Ascending aorta (tissue), 2 donors: ENCODE data around the gene FTSJ1. TPM values are rescaled to one million over a fixed set of nuclear protein-coding genes. Genes with fewer than 3 reads are reported as not detected.
A peak's percentile ranks its signal among the peaks of the same experiment; 100 is the strongest.

Experiments
- DNase-seq, 2 donors: peaks; one replicate each; pipeline ENCODE4 v3.0.0-alpha.2; 2019; ENCODE audit warnings: low spot score in 2 of 2
- H3K27ac ChIP-seq, 2 donors: fragments of 200-600 bp; sonication (generic); one replicate each; pipeline ENCODE4 v1.5.1; 2016 to 2017; ENCODE audit warnings: mild to moderate bottlenecking in 1 of 2
- H3K27me3 ChIP-seq: fragments of 200-600 bp; sonication (generic); one replicate; pipeline ENCODE4 v1.5.1; 2017
- H3K36me3 ChIP-seq, 2 donors: fragments of 200-600 bp; sonication (generic); one replicate each; pipeline ENCODE4 v1.5.1; 2016
- H3K4me1 ChIP-seq, 2 donors: fragments of 200-600 bp; sonication (generic); one replicate each; pipeline ENCODE4 v1.5.1; 2016 to 2017; ENCODE audit warnings: mild to moderate bottlenecking in 1 of 2
- H3K4me3 ChIP-seq, 2 donors: fragments of 200-600 bp; sonication (generic); one replicate each; pipeline ENCODE4 v1.5.1; 2016 to 2017; ENCODE audit warnings: mild to moderate bottlenecking in 1 of 2
- H3K9me3 ChIP-seq, 2 donors: fragments of 200-600 bp; sonication (generic); one replicate each; pipeline ENCODE4 v1.5.1; 2016
- intact Hi-C: fragments of 100-400 bp; cut with DNase I; formaldehyde crosslinking; loops from one replicate; pipeline ENCODE4 v1.15.1; 2023
- total RNA-seq: library from RNA; depleted of rRNA; stranded (reverse); fragments of >200 nt; gene quantifications from one replicate; pipeline ENCODE4 v1.1.0, GENCODE V29; 2016
- TF ChIP-seq, protein P1 (sequence below), 3 experiments: fragments of 200-600 bp in 2 of 3; fragments of 450-650 bp in 1 of 3; sonication (generic) in 2 of 3; IDR thresholded peaks; one replicate each; pipeline ENCODE4 v1.5.1; 2016 to 2019; ENCODE audit warnings: antibody characterized with exemption in 3 of 3, mild to moderate bottlenecking in 1 of 3, moderate library complexity in 1 of 3

FTSJ1 gene
- total RNA-seq, 1 donor from 2014 or later: 159 TPM

DNA sequence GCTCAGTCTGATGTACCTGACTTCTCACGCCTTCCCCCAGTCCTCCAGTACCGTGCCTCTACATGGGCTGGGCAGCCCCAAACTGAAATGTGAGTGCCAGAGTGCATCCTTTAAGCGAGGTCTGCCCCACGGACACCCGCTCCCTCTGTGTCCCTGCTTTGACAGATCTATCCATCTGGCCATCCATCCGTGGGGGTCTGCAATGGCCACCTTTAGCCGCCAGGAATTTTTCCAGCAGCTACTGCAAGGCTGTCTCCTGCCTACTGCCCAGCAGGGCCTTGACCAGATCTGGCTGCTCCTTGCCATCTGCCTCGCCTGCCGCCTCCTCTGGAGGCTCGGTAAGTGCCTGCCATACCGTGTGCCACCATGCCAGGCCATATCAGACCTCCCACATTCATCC is 33.6 kb downstream of the FTSJ1 start:
- H3K27ac ChIP-seq: no peak overlapping the region

GRCh38 chrX:48511560-48511959 is 35.6 kb downstream of the FTSJ1 start:
- Histone ChIP-seq H3K4me1 (peaks cover 0 to 3% of the 10 kb centered on the region in 2 donors), H3K36me3 (peaks cover 4 to 5% of the 10 kb centered on the region in 2 donors), H3K9me3 (no peaks in the 10 kb centered on the region), H3K4me3 (no peak overlapping the region), H3K27ac (no peak overlapping the region), H3K27me3 (no peaks in the 10 kb centered on the region)
- DNase-seq: no peak
- TF ChIP-seq, protein P1, sequence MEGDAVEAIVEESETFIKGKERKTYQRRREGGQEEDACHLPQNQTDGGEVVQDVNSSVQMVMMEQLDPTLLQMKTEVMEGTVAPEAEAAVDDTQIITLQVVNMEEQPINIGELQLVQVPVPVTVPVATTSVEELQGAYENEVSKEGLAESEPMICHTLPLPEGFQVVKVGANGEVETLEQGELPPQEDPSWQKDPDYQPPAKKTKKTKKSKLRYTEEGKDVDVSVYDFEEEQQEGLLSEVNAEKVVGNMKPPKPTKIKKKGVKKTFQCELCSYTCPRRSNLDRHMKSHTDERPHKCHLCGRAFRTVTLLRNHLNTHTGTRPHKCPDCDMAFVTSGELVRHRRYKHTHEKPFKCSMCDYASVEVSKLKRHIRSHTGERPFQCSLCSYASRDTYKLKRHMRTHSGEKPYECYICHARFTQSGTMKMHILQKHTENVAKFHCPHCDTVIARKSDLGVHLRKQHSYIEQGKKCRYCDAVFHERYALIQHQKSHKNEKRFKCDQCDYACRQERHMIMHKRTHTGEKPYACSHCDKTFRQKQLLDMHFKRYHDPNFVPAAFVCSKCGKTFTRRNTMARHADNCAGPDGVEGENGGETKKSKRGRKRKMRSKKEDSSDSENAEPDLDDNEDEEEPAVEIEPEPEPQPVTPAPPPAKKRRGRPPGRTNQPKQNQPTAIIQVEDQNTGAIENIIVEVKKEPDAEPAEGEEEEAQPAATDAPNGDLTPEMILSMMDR (IDR thresholded peaks at IDR 0.05): peak in 1 of 3 experiments; percentile 13
- intact Hi-C loops: no loop called here

More for the DNA sequence above, 33.6 kb downstream of the FTSJ1 start:
- intact Hi-C loops: loop anchor here (2.0 kb wide), 2 partner anchors 33 to 65 kb away; partner anchors contain the start of genes FTSJ1 and RBM3
- TF ChIP-seq, protein P1 (IDR thresholded peaks at IDR 0.05): no peak
- H3K9me3 ChIP-seq: no peaks in the 10 kb centered on the region
- no peak for DNase-seq
- peak overlapping the region; percentile 63 to 69 for H3K4me3 ChIP-seq
- no peaks in the 10 kb centered on the region for H3K27me3 ChIP-seq
- H3K4me1 ChIP-seq: peaks cover 0 to 3% of the 10 kb centered on the region in 2 donors
- H3K36me3 ChIP-seq: no peaks in the 10 kb centered on the region

DNA sequence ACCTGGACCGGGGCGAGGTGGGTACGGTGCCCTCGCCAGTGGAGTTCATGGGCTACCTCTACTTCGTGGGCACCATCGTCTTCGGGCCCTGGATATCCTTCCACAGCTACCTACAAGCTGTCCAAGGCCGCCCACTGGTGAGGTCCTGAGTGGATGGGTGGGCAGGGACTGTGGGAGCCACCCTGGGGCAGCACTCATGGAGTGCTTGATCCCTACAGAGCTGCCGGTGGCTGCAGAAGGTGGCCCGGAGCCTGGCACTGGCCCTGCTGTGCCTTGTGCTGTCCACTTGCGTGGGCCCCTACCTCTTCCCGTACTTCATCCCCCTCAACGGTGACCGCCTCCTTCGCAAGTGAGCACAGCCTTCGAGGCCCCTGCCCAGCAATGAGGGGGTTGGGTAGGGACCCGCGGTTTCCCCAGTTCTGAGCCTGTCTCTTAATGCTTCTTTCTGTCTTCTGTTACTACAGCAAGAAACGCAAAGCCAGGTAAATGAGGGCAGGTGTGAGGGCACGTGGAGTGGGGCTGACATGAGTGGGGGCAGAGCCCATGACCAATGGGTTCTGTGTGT is 36.5 kb downstream of the FTSJ1 start:
- TF ChIP-seq, protein P1 (IDR thresholded peaks at IDR 0.05): no peak
- peaks cover 0 to 3% of the 10 kb centered on the region in 2 donors for H3K4me1 ChIP-seq
- no peak for DNase-seq
- no peak overlapping the region for H3K4me3 ChIP-seq
- H3K27ac ChIP-seq: no peak overlapping the region
- H3K27me3 ChIP-seq: no peaks in the 10 kb centered on the region
- H3K9me3 ChIP-seq: no peaks in the 10 kb centered on the region
- peaks cover 5 to 6% of the 10 kb centered on the region in 2 donors for H3K36me3 ChIP-seq
- intact Hi-C loops: no loop called here

GRCh38 chrX:48513670-48514069 is 37.7 kb downstream of the FTSJ1 start:
- intact Hi-C loops: no loop called here
- H3K4me1 ChIP-seq: peaks cover 0 to 3% of the 10 kb centered on the region in 2 donors
- H3K4me3 ChIP-seq: no peak overlapping the region
- H3K9me3 ChIP-seq: no peaks in the 10 kb centered on the region
- peaks cover 5 to 6% of the 10 kb centered on the region in 2 donors for H3K36me3 ChIP-seq
- H3K27me3 ChIP-seq: no peaks in the 10 kb centered on the region
- H3K27ac ChIP-seq: no peak overlapping the region
- DNase-seq: no peak
- TF ChIP-seq, protein P1 (IDR thresholded peaks at IDR 0.05): no peak

DNA sequence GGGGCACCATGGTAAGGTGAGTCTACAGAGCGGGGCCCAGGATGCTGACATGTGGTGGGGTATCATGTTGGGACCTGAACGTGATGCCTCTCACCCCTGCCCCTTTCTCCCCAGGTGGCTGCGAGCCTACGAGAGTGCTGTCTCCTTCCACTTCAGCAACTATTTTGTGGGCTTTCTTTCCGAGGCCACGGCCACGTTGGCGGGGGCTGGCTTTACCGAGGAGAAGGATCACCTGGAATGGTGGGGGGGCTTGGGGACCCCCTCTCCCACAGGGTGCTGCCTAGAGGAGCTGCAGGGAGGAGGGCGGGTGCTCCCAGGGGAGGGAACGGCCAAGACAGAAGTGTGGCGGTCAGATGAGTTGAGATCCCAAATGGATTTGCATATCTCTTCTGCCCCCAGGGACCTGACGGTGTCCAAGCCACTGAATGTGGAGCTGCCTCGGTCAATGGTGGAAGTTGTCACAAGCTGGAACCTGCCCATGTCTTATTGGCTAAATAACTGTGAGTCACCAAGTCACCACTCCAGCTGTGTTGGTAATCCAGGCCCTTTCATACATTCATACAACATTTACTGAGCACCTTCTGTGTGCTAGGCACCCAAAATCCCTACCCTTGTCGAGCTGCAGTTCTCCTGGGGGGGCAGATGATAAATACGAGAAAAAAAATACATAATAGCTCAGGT is 38.3 kb downstream of the FTSJ1 start:
- peaks cover 5 to 6% of the 10 kb centered on the region in 2 donors for H3K36me3 ChIP-seq
- H3K9me3 ChIP-seq: no peaks in the 10 kb centered on the region
- intact Hi-C loops: no loop called here
- no peaks in the 10 kb centered on the region for H3K27me3 ChIP-seq
- no peak overlapping the region for H3K4me3 ChIP-seq
- no peak for DNase-seq
- peaks cover 0 to 3% of the 10 kb centered on the region in 2 donors for H3K4me1 ChIP-seq
- TF ChIP-seq, protein P1 (IDR thresholded peaks at IDR 0.05): no peak
- H3K27ac ChIP-seq: no peak overlapping the region
